HFF-Myc (cell line): ENCODE data around the gene LEFTY2.

ENCODE experiments used
- DNase-seq: peaks from one replicate; pipeline ENCODE4 v3.0.0-alpha.2; 2011; ENCODE audit warnings: low read depth; ENCODE audit errors: extremely low read depth
- H3K4me3 ChIP-seq: replicated peaks from 2 replicates; pipeline ENCODE4 v1.5.1; 2011; ENCODE audit warnings: low read depth, mild to moderate bottlenecking, control low read depth, low read length
- TF ChIP-seq, protein P1 (sequence below): IDR thresholded peaks from 2 replicates; pipeline ENCODE4 v1.5.1; 2012; ENCODE audit warnings: mild to moderate bottlenecking, low read depth, low read length, control low read depth; ENCODE audit errors: missing control alignments

The LEFTY2 gene

DNA sequence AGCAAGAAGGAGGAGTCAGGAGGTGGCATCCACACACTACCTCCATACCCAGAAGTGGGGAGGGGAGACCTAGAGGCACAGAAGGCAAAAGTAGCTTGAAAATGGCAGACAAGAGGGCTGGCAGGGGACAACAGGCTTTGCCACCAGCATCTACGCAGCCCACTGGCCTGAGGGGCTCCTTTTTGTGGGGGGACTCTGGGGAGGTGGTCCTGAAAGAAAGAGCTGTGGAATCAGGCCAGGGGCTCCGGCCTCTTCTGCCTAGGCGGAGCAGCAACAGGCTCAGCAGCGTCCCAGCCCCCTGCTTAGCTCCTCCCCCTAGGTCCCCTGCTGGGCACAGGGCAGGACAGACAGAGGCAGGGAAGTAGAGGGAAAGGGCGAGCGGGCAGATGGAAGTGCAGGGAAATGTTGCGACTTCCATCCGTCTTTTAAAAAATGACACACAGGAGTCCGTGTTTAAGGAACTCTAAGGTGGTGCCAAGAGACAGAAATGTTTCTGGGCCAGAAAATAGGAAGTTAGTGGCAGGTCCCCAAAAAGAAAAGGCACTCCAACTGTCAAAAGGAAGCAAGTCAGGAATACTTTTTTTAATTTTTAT, 10.0 kb upstream of the LEFTY2 start:
- TF ChIP-seq, protein P1, sequence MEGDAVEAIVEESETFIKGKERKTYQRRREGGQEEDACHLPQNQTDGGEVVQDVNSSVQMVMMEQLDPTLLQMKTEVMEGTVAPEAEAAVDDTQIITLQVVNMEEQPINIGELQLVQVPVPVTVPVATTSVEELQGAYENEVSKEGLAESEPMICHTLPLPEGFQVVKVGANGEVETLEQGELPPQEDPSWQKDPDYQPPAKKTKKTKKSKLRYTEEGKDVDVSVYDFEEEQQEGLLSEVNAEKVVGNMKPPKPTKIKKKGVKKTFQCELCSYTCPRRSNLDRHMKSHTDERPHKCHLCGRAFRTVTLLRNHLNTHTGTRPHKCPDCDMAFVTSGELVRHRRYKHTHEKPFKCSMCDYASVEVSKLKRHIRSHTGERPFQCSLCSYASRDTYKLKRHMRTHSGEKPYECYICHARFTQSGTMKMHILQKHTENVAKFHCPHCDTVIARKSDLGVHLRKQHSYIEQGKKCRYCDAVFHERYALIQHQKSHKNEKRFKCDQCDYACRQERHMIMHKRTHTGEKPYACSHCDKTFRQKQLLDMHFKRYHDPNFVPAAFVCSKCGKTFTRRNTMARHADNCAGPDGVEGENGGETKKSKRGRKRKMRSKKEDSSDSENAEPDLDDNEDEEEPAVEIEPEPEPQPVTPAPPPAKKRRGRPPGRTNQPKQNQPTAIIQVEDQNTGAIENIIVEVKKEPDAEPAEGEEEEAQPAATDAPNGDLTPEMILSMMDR: no peak
- DNase-seq: no peak
- no peak overlapping the region for H3K4me3 ChIP-seq

DNA sequence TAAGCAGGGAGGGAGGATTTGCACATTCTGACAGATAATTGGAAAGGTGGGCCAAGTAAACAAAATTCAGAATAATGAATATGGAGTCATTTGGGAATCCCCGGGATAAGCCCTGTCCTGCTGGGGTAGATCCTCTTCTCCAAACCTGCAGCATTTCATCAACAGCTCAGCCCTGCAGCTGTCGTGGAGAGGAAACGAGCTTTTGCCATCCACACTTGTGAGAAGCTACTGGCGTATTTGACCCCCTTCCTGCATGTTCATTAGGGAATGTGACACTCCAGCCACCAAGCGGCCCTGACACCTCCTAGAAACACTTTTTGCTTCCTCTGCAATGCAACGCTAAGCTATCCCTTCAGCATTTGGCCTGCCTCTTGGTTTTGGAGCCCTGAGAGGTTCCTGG, 8.0 kb upstream of the LEFTY2 start:
- no peak for DNase-seq
- H3K4me3 ChIP-seq: no peak overlapping the region
- TF ChIP-seq, protein P1: no peak

DNA sequence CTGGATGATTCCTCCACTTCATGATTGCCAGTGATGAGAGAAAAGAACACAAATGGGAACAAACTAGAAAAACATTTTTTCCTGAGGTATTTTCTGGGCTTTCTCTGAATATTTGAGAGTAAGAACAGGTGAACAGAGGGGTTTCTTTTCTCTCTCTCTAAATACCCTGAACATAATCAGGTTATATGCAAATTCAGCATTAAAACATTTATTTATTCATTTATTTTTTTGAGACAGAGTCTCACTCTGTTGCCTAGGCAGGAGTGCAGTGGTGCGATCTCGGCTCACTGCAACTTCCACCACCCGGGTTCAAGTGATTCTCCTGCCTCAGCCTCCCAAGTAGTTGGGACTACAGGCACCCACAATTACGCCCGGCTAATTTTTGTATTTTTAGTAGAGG, 5.8 kb upstream of the LEFTY2 start:
- DNase-seq: no peak
- TF ChIP-seq, protein P1: no peak
- no peak overlapping the region for H3K4me3 ChIP-seq

DNA sequence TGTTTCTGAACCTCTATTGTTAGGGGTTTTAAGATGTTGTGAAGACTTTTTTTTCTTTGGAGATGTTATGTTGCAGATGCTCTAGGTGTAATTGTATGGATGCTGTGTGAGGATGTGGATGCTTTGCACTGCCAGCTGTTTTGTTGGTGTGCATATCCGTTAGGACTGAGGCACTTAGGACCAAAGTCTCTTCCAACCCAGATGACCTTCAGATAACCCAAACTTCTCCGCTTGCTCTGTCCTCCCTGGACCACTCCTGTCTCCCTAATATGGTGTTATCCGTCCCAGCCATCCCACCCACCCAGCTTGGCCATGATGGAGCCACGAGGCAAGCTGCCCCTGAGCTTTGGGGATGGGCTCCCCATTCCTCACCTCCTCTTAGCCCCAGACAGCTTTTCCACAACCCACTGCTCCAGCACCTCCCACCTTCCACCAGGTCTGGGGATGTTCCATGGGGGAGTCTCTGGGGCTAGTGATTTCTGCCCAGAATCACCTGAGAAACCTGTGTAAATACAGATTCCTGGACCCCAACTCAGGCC, 5.1 kb upstream of the LEFTY2 start:
- DNase-seq: no peak
- H3K4me3 ChIP-seq: no peak overlapping the region
- TF ChIP-seq, protein P1: no peak

DNA sequence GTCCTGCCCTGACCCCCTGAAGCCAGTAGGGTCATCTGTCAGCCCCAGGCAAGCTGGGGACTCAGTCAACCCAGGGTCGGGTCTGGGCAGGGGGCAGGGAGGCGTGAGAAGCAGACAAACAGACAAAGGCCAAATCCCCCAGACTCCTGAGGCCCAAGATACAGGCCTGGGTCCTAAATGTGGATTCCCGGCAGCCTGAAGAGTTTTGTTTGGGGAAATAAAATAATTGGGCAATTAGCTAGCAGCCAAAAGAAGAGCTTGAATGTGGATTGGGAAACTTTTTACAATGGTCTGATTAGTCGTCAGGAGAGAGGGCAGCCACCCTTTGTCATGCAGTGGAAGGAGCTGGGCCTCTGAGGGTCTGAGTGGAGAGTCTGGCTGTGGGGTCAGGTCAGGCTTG, 4.5 kb upstream of the LEFTY2 start:
- DNase-seq: no peak
- no peak overlapping the region for H3K4me3 ChIP-seq
- TF ChIP-seq, protein P1: no peak

DNA sequence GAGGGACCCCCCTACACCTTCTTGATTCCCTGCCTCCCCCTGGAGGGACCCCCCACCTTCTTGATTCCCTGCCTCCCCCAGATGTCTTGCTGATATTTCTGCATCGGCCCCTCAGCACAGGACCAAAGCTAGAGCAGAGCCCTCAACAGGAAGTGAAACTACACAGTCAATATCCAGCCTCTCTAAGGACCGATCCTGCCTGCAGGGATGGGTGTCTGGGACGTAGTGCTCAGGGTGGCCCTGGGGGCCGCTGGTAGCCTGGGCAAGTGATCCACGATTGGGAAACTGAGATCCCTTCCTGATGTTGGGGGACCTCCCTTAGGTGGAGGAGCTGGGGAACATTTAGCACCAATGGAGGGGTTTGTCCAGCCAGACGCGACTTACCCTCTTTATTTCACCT, 3.9 kb upstream of the LEFTY2 start:
- TF ChIP-seq, protein P1: no peak
- no peak for DNase-seq
- H3K4me3 ChIP-seq: no peak overlapping the region

DNA sequence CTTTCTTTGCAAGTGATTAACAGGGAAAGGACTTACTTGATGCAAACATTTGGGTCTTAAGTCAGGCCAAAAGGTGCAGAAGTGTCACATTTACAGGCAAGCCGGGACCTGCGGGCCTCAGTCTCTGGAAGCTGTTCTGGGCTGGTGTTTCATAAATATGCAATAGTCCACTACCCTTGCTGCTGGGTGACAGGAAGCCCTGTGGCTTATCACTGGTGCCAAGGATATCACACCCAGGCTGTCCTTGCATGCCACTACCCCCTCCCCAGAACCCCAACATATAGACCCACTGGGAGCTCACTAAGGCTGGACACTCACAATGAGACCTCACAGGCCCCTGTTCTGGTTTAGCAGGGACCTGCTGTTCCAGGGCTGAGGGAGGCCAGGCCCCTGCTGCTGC, 3.4 kb upstream of the LEFTY2 start:
- TF ChIP-seq, protein P1: no peak
- no peak overlapping the region for H3K4me3 ChIP-seq
- no peak for DNase-seq
